Endodermal cell (in vitro differentiated cells): ENCODE measurements around the gene LRRC3C. TPM values are rescaled to one million over a fixed set of nuclear protein-coding genes. Genes with fewer than 3 reads are reported as not detected.
A peak's percentile ranks its signal among the peaks of the same experiment; 100 is the strongest.

Experiments used
- DNase-seq: peaks from one replicate; pipeline ENCODE4 v3.0.0-alpha.2; 2017
- H3K27ac ChIP-seq: 2 replicates; pipeline ENCODE4 v1.5.1; 2013; ENCODE audit warnings: mild to moderate bottlenecking, low read depth, low read length, moderate library complexity
- H3K27me3 ChIP-seq: 2 replicates; pipeline ENCODE4 v1.6.1; 2013; ENCODE audit warnings: mild to moderate bottlenecking, low read length, moderate library complexity; ENCODE audit not compliant: insufficient read depth, control insufficient read depth, poor library complexity, severe bottlenecking
- H3K36me3 ChIP-seq: 2 replicates; pipeline ENCODE4 v1.7.0; 2013; ENCODE audit warnings: mild to moderate bottlenecking, low read length, moderate library complexity; ENCODE audit not compliant: control insufficient read depth, insufficient read depth
- H3K4me1 ChIP-seq: one replicate; pipeline ENCODE4 v1.7.0; 2013; ENCODE audit warnings: low read length; ENCODE audit not compliant: control insufficient read depth, insufficient read depth
- H3K4me3 ChIP-seq: 2 replicates; pipeline ENCODE4 v1.5.1; 2013; ENCODE audit warnings: mild to moderate bottlenecking, low read length, moderate library complexity
- H3K9ac ChIP-seq: 2 replicates; pipeline ENCODE4 v1.6.1; 2013; ENCODE audit warnings: mild to moderate bottlenecking, low read length, moderate library complexity; ENCODE audit not compliant: poor library complexity, severe bottlenecking; ENCODE audit errors: extremely low read depth
- H3K9me3 ChIP-seq: 2 replicates; pipeline ENCODE4 v1.6.1; 2013; ENCODE audit warnings: mild to moderate bottlenecking, low read length, moderate library complexity; ENCODE audit not compliant: control insufficient read depth
- H3K27ac Mint-ChIP-seq: 2 replicates; pipeline ENCODE4 v1.8.0; 2020; ENCODE audit warnings: mixed read lengths
- H3K27me3 Mint-ChIP-seq: 2 replicates; pipeline ENCODE4 v1.8.0; 2021; ENCODE audit warnings: mild to moderate bottlenecking, mixed read lengths; ENCODE audit not compliant: insufficient read depth
- H3K36me3 Mint-ChIP-seq: 2 replicates; pipeline ENCODE4 v1.8.0; 2020; ENCODE audit warnings: low read depth, mixed read lengths
- H3K4me1 Mint-ChIP-seq: 2 replicates; pipeline ENCODE4 v1.8.0; 2020; ENCODE audit warnings: mixed read lengths
- H3K4me3 Mint-ChIP-seq: 2 replicates; pipeline ENCODE4 v1.8.0; 2020; ENCODE audit warnings: mild to moderate bottlenecking, moderate library complexity, mixed read lengths
- H3K9me3 Mint-ChIP-seq: 2 replicates; pipeline ENCODE4 v1.8.0; 2020; ENCODE audit warnings: mild to moderate bottlenecking, mixed read lengths
- CTCF ChIP-seq: fragments of 200-600 bp; sonication (generic); conservative IDR thresholded peaks from 2 replicates; pipeline ENCODE4 v1.5.0; 2021; ENCODE audit warnings: antibody characterized with exemption, mild to moderate bottlenecking
- WGBS, 2 experiments: methylation state at CpG; one replicate each; pipeline versions ENCODE4 v1.1.5 to v1.1.7; 2013; ENCODE audit warnings: missing lambda C conversion rate in 2 of 2, mixed read lengths in 1 of 2; ENCODE audit not compliant: insufficient coverage in 1 of 2, insufficient read length in 1 of 2; 5-methylcytosine and 5-hydroxymethylcytosine counted together
- total RNA-seq, 2 donors: library from RNA; stranded (reverse); fragmentation: NEBNext Ultra II Directional in 1 of 2; extraction: Animal tissue kit (Norgen Biotek cat#: 25700) in 1 of 2; gene quantifications; 2 replicates in 1 of 2; 3 replicates in 1 of 2; pipeline ENCODE4 v1.2.1, GENCODE V29; 2021

LRRC3C gene
- total RNA-seq, 2 donors from 2014 or later: not detected

DNA sequence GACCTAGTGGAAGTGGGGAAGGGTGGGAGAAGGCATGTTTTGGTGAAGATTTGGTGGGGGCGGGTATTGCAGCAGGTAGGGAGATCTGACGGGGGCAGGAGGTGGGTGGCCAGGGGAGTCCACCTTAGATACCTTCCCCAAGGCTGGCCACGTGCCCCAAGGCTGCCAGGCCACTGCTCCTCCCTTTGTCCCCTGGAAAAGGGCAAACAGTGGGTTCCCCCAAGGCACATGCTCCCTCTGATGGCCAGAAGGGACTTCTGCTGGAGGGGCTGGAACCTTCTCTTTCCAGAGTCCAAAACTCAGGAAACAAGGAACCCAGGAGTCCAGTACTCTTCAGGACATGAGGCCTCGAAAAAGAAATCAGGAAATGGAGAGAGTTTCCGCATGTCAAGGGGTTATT, 46.9 kb downstream of the LRRC3C start:
- no peaks in the 10 kb centered on the region for H3K36me3 Mint-ChIP-seq
- Histone ChIP-seq H3K4me3 (no peak overlapping the region), H3K27ac (no peak overlapping the region), H3K36me3 (no peaks in the 10 kb centered on the region), H3K9me3 (no peaks in the 10 kb centered on the region), H3K4me1 (peaks cover 5% of the 10 kb centered on the region), H3K9ac (no peak overlapping the region), H3K27me3 (peaks cover 7% of the 10 kb centered on the region)
- peaks cover 11% of the 10 kb centered on the region for H3K4me1 Mint-ChIP-seq
- H3K9me3 Mint-ChIP-seq: no peaks in the 10 kb centered on the region
- H3K27me3 Mint-ChIP-seq: peaks cover 31% of the 10 kb centered on the region
- 92 to 93% methylated on average over 3 to 5 of the region's 5 CpGs for WGBS, 2 experiments
- no peak overlapping the region for H3K4me3 Mint-ChIP-seq
- H3K27ac Mint-ChIP-seq: peak overlapping the region; percentile 65
- TF ChIP-seq CTCF: peak; percentile 20
- DNase-seq: no peak

DNA sequence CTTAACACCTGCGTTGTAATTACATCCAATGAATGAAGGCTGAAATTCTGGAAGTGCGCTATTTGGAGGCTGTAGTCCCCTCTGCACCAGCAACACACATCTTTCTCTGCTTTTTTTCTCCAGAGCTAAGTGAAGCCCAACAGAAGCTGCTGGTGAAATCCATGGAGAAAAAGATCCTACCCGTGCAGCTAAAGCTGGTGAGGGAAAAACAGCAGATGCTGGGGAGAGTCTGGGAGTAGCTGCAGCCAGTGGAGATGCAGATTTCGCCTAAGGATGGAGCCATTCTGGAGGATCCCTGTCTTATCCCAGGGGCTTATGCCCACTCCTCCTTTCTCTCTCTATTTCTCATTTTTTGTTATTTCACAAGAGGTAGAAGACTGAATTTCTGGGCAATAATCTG, 48.3 kb downstream of the LRRC3C start:
- Mint-ChIP-seq H3K4me1 (peaks cover 20% of the 10 kb centered on the region), H3K9me3 (no peaks in the 10 kb centered on the region), H3K27ac (no peak overlapping the region), H3K4me3 (no peak overlapping the region), H3K36me3 (no peaks in the 10 kb centered on the region), H3K27me3 (peaks cover 25% of the 10 kb centered on the region)
- TF ChIP-seq CTCF: no peak
- H3K4me3 ChIP-seq: no peak overlapping the region
- no peaks in the 10 kb centered on the region for H3K36me3 ChIP-seq
- no peak for DNase-seq
- peaks cover 3% of the 10 kb centered on the region for H3K27me3 ChIP-seq
- no peak overlapping the region for H3K27ac ChIP-seq
- 89% methylated on average over 4 of the region's 4 CpGs; no CpG with 5 or more reads in 1 of the 2 experiments for WGBS, 2 experiments
- H3K9me3 ChIP-seq: no peaks in the 10 kb centered on the region
- H3K4me1 ChIP-seq: peaks cover 5% of the 10 kb centered on the region
- no peak overlapping the region for H3K9ac ChIP-seq

- H3K9me3 Mint-ChIP-seq: no peaks in the 10 kb centered on the region
- H3K9me3 ChIP-seq: no peaks in the 10 kb centered on the region
- H3K27me3 ChIP-seq: no peaks in the 10 kb centered on the region
- peaks cover 2% of the 10 kb centered on the region for H3K4me1 ChIP-seq
- no peak for DNase-seq
- 73 to 81% methylated on average over 3 of the region's 5 CpGs for WGBS, 2 experiments
- H3K36me3 ChIP-seq: peaks cover 9% of the 10 kb centered on the region
- H3K4me3 Mint-ChIP-seq: no peak overlapping the region
- H3K27me3 Mint-ChIP-seq: peaks cover 9% of the 10 kb centered on the region
- H3K27ac ChIP-seq: no peak overlapping the region
- TF ChIP-seq CTCF: no peak
- H3K4me1 Mint-ChIP-seq: peaks cover 23% of the 10 kb centered on the region
- H3K36me3 Mint-ChIP-seq: peaks cover 7% of the 10 kb centered on the region
- H3K9ac ChIP-seq: no peak overlapping the region
- no peak overlapping the region for H3K27ac Mint-ChIP-seq
- H3K4me3 ChIP-seq: no peak overlapping the region
Observed at GRCh38 chr17:39979016-39979670, 51.6 kb downstream of the LRRC3C start.
